Astrocyte of the spinal cord (primary cell): ENCODE data around the gene UNG.
"Not testable (repeated sequence)": the region's sequence is repeated elsewhere in the genome, so short reads cannot be mapped to it uniquely, and the experiment has no call there.

ENCODE experiments used
- DNase-seq: peaks from one replicate; pipeline ENCODE4 v3.0.0; 2011; ENCODE audit warnings: low read depth, low spot score
- H3K4me3 ChIP-seq: 2 replicates; pipeline ENCODE4 v1.5.1; 2011; ENCODE audit warnings: low read depth, mild to moderate bottlenecking, low read length, moderate library complexity
- in situ Hi-C: cut with HindIII; loops from 2 replicates; pipeline ENCODE4 v1.10.0; 2017; ENCODE audit warnings: low sequenced_read_pairs
- TF ChIP-seq, protein P1 (sequence below): IDR thresholded peaks from 2 replicates; pipeline ENCODE4 v1.5.1; 2012; ENCODE audit warnings: low read depth, mild to moderate bottlenecking, low read length, inconsistent platforms

Gene UNG

DNA sequence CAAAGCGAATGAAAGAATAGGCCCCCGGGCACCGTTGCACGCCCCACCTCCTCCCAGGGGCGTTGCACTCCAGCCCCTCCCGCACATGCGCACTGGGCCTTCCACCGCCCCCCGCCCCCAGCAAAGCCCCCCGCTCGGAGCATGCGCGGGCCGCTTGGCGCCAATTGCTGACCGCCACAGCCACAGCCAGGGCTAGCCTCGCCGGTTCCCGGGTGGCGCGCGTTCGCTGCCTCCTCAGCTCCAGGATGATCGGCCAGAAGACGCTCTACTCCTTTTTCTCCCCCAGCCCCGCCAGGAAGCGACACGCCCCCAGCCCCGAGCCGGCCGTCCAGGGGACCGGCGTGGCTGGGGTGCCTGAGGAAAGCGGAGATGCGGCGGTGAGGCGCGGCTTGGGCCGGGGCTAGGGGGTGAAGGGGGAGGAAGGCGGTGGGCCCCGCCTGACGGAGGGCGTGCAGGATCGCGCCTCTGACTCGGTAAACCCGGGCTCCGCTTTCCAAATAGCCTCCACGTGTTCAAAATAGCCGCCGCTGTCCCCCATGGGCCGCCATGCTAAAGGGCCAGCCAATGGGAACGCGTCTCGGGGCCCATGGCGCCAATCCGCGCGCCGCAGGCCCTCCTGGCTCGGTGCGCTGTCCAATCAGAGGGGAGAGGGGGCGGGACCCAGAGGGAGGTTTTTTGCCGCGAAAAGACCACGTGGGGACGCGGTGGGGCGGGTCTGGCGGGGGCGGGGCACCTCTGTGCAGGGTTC is at the start of gene UNG:
Gene UNG, plus strand, starts transcription at position 163 of the 748 bp plus-strand sequence. Its CDS starts 83 bp downstream, at position 246.
- TF ChIP-seq, protein P1, sequence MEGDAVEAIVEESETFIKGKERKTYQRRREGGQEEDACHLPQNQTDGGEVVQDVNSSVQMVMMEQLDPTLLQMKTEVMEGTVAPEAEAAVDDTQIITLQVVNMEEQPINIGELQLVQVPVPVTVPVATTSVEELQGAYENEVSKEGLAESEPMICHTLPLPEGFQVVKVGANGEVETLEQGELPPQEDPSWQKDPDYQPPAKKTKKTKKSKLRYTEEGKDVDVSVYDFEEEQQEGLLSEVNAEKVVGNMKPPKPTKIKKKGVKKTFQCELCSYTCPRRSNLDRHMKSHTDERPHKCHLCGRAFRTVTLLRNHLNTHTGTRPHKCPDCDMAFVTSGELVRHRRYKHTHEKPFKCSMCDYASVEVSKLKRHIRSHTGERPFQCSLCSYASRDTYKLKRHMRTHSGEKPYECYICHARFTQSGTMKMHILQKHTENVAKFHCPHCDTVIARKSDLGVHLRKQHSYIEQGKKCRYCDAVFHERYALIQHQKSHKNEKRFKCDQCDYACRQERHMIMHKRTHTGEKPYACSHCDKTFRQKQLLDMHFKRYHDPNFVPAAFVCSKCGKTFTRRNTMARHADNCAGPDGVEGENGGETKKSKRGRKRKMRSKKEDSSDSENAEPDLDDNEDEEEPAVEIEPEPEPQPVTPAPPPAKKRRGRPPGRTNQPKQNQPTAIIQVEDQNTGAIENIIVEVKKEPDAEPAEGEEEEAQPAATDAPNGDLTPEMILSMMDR = no peak
- DNase-seq = peak; percentile 96
- in situ Hi-C loops = no loop called here

DNA sequence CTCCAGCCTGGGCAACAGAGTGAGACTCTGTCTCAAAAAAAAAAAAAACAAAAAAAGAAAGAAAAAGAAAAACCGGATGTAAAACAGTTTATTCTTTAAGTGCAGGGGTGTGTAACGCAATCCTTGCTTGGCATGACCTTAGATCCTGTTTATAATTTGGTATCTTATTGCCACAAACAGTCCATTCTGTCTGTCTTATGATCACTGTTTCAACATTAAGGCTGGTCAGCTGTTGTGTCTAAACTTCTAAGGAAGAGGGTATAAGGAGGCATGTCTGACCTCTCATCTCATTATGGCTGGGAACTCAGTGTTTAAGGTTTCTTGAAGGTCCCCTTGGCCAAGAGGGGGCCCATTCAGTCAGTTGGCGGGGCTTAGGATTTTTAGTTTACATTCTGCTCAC is 48.7 kb upstream of the UNG start:
- in situ Hi-C loops, DNase-seq, H3K4me3 ChIP-seq: not testable (repeated sequence)

More for the DNA sequence above, at the start of gene UNG:
- H3K4me3 ChIP-seq = peak within 1 kb of the TSS; percentile 76

DNA sequence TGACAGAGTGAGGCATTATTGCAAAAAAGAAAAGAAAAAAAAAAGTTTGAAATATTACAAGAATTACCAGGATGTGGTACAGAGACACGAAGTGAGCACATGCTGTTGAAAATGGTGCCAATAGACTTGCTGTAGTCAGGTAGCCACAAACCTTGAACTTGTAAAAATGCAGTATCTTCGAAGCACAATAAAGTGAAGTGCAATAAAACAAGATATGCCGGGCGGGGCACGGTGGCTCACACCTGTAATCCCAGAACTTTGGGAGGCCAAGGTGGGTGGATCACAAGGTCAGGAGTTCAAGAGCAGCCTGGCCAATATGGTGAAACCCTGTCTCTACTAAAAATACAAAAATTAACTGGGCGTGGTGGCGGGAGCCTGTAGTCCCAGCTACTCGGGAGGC is 47.6 kb upstream of the UNG start:
- in situ Hi-C loops, H3K4me3 ChIP-seq, DNase-seq: not testable (repeated sequence)

DNA sequence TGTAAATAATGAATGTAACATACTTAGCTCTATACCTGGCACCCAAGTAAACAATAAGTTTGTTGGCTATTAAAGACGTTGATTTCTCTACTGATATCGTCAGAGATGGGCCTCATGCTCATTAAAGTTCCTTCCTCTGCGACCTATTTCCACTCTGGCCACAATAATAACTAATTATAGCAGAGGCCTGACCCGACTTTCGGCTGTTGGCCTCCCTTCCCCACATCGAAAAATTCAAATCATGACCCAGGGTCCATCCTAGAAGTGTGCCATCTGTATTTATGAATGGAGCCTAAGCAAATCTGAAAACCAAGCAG is 45.3 kb upstream of the UNG start:
- DNase-seq = no peak
- H3K4me3 ChIP-seq = peak overlapping the region; percentile 93
- in situ Hi-C loops = no loop called here
- TF ChIP-seq, protein P1 = no peak

DNA sequence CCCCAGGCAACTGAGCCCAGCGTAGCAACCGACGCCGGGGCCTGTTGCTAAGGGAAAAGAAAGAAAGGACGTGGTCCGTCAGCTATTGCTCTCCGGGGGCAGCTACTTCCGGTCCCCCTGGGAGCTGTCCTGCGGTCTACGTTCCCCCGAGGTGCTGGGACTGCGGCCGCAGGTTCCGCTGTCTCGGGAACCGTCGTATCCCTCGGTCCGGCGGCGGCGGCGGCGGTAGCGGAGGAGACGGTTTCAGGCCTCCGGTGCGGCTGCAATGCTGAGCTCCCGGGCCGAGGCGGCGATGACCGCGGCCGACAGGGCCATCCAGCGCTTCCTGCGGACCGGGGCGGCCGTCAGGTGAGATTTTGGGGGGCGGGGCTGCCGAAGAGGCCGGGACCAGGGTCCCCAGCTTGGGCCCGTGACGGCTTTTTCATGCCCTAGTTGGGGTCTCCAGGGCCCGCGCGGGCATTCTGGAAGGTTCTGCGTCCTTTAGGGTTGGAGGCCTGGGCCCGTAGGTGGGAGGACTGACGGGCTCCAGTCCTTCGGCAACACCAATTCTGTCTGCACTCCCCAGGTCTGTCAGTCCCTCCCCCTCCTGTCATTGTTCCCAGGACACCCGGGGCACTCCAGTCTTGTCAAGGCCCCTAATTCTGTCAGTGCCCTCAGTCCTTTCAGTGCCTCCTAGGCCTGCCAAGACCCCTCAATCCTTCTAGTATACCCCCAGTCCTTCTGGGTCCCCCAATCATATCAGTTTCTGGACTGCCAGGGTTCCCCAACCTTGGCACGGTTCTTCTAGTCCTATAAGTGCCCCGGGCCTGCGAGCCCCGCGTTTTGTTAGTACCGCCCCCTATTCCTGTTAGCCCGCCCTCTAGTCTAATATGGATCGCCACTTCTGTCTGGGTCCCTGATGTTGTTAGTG is 44.7 kb upstream of the UNG start, which contains the start of gene USP30:
Gene USP30, plus strand, starts transcription at position 163 of the 910 bp plus-strand sequence. Its CDS starts 103 bp downstream, at position 266.
- H3K4me3 ChIP-seq = peak within 1 kb of the TSS; percentile 93
- DNase-seq = peak; percentile 87
- in situ Hi-C loops = no loop called here
- TF ChIP-seq, protein P1 = no peak

DNA sequence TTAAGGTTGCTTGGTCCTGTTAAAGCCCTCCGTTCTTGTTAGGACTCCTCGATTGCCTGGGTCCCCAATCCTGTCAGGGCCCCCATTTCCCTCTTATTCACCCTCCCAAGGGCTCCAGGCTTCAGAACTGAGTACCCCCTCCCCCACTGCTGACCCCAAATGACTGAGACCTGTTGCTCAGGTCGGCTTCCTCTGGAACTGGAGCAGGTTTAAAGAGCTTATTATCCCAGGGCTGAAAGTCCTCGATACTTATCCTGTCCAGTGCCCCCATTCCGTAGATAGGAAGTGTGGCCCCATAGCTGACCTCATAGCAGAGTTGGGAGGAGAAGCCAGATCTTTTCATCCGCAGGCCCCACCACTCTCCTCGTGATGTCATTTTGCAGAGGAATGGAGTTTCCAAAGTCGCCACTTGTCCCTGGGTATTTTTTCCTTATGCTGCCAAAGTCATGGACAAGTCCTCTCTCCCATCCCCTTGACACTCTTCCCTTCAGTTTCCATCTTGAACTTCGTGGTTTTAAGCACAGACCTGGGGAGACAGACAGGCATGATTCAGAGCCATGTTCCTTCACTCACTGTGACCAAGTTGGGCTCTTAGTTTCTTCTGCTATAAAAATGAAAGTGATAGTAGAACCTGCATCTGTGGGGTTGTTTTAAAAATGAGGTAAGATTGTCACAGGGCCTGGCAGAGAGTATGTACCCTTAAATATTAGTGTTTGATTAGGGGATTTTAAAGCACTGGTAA is 43.8 kb upstream of the UNG start:
- TF ChIP-seq, protein P1 = no peak
- in situ Hi-C loops = no loop called here
- H3K4me3 ChIP-seq = peak overlapping the region; percentile 93
- no peak for DNase-seq

DNA sequence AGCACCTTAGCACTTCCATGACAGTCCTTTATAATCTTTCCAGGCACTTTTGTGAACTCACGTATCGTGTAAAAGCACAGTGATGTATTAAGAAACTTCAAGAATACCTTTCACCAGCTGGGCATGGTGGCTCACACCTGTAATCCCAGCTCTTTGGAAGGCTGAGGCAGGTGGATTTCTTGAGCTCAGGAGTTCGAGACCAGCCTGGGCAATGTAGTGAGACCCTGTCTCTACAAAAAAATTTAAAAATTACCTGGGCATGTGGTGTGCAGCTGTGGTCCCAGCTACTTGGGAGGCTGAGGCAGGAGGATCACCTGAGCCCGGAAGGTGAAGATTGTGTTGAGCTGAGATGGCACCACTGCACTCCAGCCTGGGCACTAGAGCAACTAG is 43.3 kb upstream of the UNG start:
- H3K4me3 ChIP-seq, DNase-seq, in situ Hi-C loops: not testable (repeated sequence)
